Fibroblast of mammary gland (primary cell): ENCODE results near the gene NCAM2.

Source experiments
- DNase-seq: peaks from one replicate; pipeline ENCODE4 v3.0.0-alpha.2; 2010; ENCODE audit warnings: low read depth
- H3K4me3 ChIP-seq: 2 replicates; pipeline ENCODE4 v1.5.1; 2011; ENCODE audit warnings: low read depth, mild to moderate bottlenecking, low read length, moderate library complexity; ENCODE audit not compliant: control insufficient read depth
- TF ChIP-seq, protein P1 (sequence below): conservative IDR thresholded peaks from 2 replicates; pipeline ENCODE4 v1.5.1; 2011; ENCODE audit warnings: low read depth, low read length, inconsistent platforms; ENCODE audit not compliant: control insufficient read depth, insufficient read depth

The NCAM2 gene

DNA sequence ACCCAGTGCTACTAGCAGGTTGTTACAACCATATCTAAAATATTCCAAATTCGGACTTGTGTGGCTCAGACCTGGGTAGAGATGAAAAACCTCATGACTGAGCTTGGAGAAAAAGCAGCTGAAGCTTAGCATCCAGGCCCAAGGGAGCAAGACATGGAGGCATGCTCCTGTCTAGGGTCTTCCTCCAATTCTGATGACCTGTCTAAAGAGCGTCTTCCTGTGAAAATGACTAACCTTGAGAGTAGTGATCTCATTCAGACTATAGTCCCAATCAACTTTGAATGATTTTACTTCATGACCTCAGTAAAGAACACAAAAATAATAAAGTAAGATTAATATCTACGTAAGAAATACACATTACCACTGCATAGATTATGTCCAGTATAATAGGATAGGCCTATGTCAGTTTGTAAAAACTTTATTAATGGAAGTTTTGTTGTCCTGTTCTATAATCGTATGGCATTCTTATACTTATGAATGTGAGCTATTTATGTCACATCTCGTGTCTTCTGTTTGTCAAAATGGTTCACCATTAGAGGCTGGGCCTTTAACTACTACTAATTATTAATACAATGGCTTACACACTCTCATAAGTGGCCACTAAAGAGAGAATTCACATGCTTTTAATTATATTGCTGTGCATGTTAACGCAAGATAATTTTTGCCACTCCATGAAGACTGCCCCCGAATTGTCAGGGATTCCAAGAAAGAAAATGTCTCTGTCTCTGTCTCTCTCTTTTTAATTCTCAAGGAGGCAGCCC, 201.3 kb downstream of the NCAM2 start:
- H3K4me3 ChIP-seq: no peak overlapping the region
- peak; percentile 26 for DNase-seq
- TF ChIP-seq, protein P1, sequence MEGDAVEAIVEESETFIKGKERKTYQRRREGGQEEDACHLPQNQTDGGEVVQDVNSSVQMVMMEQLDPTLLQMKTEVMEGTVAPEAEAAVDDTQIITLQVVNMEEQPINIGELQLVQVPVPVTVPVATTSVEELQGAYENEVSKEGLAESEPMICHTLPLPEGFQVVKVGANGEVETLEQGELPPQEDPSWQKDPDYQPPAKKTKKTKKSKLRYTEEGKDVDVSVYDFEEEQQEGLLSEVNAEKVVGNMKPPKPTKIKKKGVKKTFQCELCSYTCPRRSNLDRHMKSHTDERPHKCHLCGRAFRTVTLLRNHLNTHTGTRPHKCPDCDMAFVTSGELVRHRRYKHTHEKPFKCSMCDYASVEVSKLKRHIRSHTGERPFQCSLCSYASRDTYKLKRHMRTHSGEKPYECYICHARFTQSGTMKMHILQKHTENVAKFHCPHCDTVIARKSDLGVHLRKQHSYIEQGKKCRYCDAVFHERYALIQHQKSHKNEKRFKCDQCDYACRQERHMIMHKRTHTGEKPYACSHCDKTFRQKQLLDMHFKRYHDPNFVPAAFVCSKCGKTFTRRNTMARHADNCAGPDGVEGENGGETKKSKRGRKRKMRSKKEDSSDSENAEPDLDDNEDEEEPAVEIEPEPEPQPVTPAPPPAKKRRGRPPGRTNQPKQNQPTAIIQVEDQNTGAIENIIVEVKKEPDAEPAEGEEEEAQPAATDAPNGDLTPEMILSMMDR: no peak

DNA sequence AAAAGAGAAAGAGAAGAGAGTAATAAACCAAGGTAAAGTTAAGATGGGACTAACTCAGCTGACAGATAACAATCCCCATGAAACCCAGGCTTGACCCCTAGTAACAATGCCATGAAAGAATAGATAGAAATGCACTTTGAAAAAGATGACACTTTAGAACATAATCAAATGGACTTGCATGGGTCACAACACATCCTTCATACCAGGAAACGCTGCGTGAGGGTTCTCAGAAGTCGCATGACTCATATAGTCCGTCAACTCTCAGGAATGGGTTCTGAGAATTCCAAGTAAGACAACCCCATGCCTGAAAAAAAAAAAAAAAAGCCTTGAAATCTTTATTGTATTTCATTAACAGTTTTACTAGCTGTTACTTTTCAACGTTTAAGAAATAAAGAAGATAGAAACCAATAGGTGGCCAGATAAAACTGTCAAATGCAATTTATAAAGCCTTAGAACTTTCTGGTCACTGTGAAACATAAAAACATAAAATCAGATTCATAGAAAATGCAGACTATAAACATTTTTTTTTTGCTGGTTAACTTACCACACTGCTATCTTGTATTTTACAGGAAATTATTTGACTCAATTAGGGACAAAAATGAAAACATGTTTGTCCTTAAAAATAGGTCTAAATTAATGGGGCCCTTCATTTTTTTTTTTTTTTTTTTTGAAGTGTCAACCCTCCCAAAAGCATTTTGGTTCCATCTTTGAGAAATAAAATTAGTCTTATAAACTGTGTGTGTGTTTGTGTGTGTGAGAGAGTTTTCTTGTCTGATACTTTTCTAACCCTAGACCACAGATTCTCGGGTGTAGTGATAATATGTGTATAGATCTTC, 202.1 kb downstream of the NCAM2 start:
- no peak overlapping the region for H3K4me3 ChIP-seq
- DNase-seq: peak; percentile 99

DNA sequence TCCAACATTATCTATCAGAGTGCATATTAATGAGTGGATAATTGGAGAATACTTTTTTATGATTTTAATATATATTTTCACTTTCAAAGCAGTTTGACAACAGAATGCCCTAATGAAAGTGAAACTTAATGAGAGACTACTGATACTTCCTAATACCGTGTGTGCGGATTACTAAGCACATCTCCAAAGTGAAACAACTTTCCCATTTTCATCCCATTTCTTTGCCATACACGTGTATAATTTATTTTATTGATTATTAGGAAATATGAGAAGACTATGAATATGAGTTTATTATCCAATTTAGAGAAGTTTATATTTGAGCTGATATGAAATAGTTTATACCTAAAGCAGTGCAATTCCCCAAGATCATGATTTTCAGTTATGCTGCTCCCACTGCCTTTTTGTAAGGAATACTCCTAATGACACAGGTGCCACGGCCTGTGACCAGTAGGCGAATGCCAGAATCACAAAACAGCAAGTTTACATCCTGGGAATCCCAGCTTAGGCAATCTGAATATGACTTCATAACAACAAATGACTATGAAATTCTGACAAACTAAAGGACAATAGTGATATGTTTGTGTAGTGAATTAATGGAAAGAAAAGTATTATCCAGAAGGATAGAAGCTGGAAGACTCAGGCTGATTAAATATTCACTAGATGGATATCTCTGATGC, 202.9 kb downstream of the NCAM2 start:
- H3K4me3 ChIP-seq: no peak overlapping the region
- peak; percentile 42 for DNase-seq
- TF ChIP-seq, protein P1: no peak

More for the DNA sequence above, 202.1 kb downstream of the NCAM2 start:
- TF ChIP-seq, protein P1: no peak

DNA sequence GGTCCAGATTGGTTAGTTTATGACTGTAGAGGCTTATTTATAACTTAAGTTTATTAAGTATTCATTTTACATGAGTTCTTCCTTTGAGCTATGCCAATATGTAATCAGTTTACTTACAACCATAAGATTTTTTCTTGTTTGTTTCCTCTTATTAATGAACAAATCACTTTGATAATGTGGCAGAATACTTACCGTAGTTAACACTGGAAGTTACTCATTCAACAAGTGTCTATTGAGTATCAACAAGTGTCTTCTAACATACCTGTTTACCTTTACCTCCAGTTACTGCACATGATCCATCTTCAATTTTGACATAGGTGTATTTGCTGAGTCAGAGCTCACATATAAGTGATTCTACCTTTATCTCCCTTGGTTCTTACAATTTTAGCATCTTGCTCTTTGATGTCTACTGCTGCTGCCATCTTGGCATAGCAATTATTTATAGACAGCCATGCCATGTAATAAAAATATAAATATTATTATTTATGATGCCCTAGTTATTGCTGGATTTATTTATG, 205.7 kb downstream of the NCAM2 start:
- TF ChIP-seq, protein P1: no peak
- no peak for DNase-seq
- no peak overlapping the region for H3K4me3 ChIP-seq

DNA sequence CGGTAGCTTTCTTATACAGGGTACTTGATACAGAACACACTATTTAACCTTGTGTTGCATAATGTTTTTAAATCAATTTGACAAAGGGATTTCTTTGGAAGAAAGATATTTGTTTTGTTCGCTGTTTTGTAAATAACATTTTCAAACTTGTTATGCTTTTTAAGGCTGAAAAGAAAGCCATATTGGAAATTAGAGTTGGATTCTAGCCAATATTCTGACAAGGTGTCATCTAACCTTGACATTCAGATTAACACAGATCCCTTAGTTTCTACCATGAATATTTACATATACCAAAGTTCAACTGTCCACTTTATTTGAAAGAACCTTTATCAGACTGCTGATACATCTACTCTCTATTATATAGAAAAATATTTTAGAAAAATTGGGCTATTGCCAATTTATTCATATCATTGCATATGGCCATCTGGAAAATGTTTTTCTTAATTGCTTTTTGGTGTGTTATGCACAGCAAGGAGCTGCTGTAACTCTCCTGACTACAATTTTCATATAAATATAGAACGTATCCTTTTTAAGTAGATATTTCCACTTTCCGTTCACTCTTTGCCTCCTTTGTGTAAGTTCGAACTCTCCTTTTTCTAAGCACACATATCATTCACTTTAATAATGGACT, 206.3 kb downstream of the NCAM2 start:
- TF ChIP-seq, protein P1: no peak
- no peak overlapping the region for H3K4me3 ChIP-seq
- no peak for DNase-seq

GRCh38 chr21:21205604-21206003, 207.4 kb downstream of the NCAM2 start:
- H3K4me3 ChIP-seq: no peak overlapping the region
- DNase-seq: no peak
- TF ChIP-seq, protein P1: no peak
